HEK293T (cell line): ENCODE measurements around the gene DPM1.

Source experiments
- BHLHE40 ChIP-seq: fragments of 450-650 bp; IDR thresholded peaks from 2 replicates; pipeline ENCODE4 v1.6.1; 2016; ENCODE audit warnings: mild to moderate bottlenecking, moderate library complexity, borderline replicate concordance
- CTBP1 ChIP-seq: fragments of 450-650 bp; IDR thresholded peaks from 2 replicates; pipeline ENCODE4 v1.6.1; 2016; ENCODE audit warnings: borderline replicate concordance
- ELF4 ChIP-seq: fragments of 450-650 bp; IDR thresholded peaks from 2 replicates; pipeline ENCODE4 v1.6.1; 2017; ENCODE audit warnings: antibody characterized with exemption
- FOXA1 ChIP-seq: fragments of 450-650 bp; IDR thresholded peaks from 2 replicates; pipeline ENCODE4 v1.6.1; 2016; ENCODE audit warnings: mild to moderate bottlenecking
- FOXK2 ChIP-seq: fragments of 450-650 bp; IDR thresholded peaks from 2 replicates; pipeline ENCODE4 v1.6.1; 2016; ENCODE audit warnings: mild to moderate bottlenecking
- HDGF ChIP-seq: fragments of 450-650 bp; IDR thresholded peaks from 2 replicates; pipeline ENCODE4 v1.6.1; 2017; ENCODE audit warnings: antibody characterized with exemption, borderline replicate concordance
- LEF1 ChIP-seq: fragments of 450-650 bp; IDR thresholded peaks from 2 replicates; pipeline ENCODE4 v1.6.1; 2017; ENCODE audit warnings: mild to moderate bottlenecking, borderline replicate concordance
- NFRKB ChIP-seq: fragments of 450-650 bp; IDR thresholded peaks from 2 replicates; pipeline ENCODE4 v1.6.1; 2016; ENCODE audit warnings: mild to moderate bottlenecking, moderate library complexity
- PKNOX1 ChIP-seq: fragments of 450-650 bp; IDR thresholded peaks from 2 replicates; pipeline ENCODE4 v1.6.1; 2016
- SP1 ChIP-seq: fragments of 450-650 bp; IDR thresholded peaks from 2 replicates; pipeline ENCODE4 v1.6.1; 2017
- SUZ12 ChIP-seq: fragments of 450-650 bp; IDR thresholded peaks from 2 replicates; pipeline ENCODE4 v1.6.1; 2016; ENCODE audit warnings: mild to moderate bottlenecking

GRCh38 chr20:50929299-50930138 is 28.8 kb downstream of the DPM1 start:
- TF ChIP-seq SP1 (no peak), HDGF (no peak), SUZ12 (no peak), PKNOX1 (peak; percentile 13; the same call in 1 of the 2 replicates), ELF4 (no peak), NFRKB (no peak), LEF1 (no peak; the same call in 1 of the 2 replicates), FOXK2 (no peak), BHLHE40 (no peak), CTBP1 (0 out of 2 replicates have a peak, but pooled peaks have one; percentile 26), FOXA1 (no peak)
